ENCODE results near the gene SNORC.

DNA sequence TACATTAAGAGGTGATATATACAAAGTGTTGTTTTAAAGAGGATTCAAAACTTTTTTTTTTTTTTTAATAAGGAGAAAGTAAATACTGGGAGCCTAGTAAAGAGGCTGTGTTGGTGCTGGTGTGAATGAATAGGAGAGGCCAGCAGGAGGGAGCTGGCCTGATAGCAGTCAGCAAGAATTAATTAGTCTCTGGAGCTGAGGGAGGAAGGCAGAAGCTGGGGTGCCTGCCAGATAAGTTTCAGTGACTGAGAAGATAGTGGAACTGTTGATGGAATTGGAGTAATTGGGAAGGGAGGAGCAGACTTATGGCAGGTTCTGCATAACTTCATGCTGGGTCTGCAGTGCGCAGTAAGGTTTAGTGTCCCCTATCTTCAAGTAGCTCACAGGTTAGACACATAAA lies 36.2 kb upstream of the SNORC start:
- TF ChIP-seq CTCF (IDR thresholded peaks at IDR 0.05 in 8 of 11, conservative IDR thresholded peaks at IDR 0.05 in 3 of 11), result no peak
- no peak for TF ChIP-seq POLR2A (IDR thresholded peaks at IDR 0.05)
